Transverse colon (tissue), 4 donors: ENCODE results near the gene DLGAP1. TPM values are rescaled to one million over a fixed set of nuclear protein-coding genes. Genes with fewer than 3 reads are reported as not detected.

Source experiments
- DNase-seq: peaks from one replicate; pipeline ENCODE4 v3.0.0-alpha.2; 2019
- H3K27ac ChIP-seq, 4 donors: fragments of 200-600 bp; sonication (generic); 2 replicates each; pipeline ENCODE4 v1.5.1; 2016 to 2018; ENCODE audit warnings: inconsistent platforms in 4 of 4
- H3K27me3 ChIP-seq: fragments of 200-600 bp; sonication (generic); 2 replicates; pipeline ENCODE4 v1.5.1; 2017; ENCODE audit warnings: inconsistent platforms
- H3K36me3 ChIP-seq, 4 donors: fragments of 200-600 bp; sonication (generic); 2 replicates each; pipeline ENCODE4 v1.5.1; 2017 to 2019; ENCODE audit warnings: inconsistent platforms in 4 of 4
- H3K4me1 ChIP-seq, 4 donors: fragments of 200-600 bp; sonication (generic); 2 replicates each; pipeline ENCODE4 v1.5.1; 2017 to 2020; ENCODE audit warnings: inconsistent platforms in 4 of 4
- H3K4me3 ChIP-seq, 4 donors: fragments of 200-600 bp; sonication (generic); 1 replicate in 1 of 4; 2 replicates in 3 of 4; pipeline versions ENCODE4 v1.5.1 to v1.6.1; 2017 to 2019; ENCODE audit warnings: inconsistent platforms in 4 of 4
- H3K9me3 ChIP-seq, 2 donors: fragments of 200-600 bp; sonication (generic); 2 replicates each; pipeline ENCODE4 v1.5.1; 2017 to 2019; ENCODE audit warnings: inconsistent platforms in 2 of 2
- EP300 ChIP-seq: sonication (generic); formaldehyde crosslinking; IDR thresholded peaks from one replicate; pipeline ENCODE4 v1.6.1; 2017; ENCODE audit warnings: antibody characterized with exemption, low read depth
- POLR2A ChIP-seq: fragments of 450-650 bp; IDR thresholded peaks from one replicate; pipeline ENCODE4 v1.6.1; 2016; ENCODE audit warnings: antibody characterized with exemption, mild to moderate bottlenecking, moderate library complexity
- POLR2AphosphoS5 ChIP-seq, 3 donors: sonication (generic); formaldehyde crosslinking; IDR thresholded peaks; one replicate each; pipeline ENCODE4 v1.6.1; 2016; ENCODE audit warnings: antibody characterized with exemption in 3 of 3
- WGBS, 2 donors: methylation state at CpG; one replicate each; pipeline ENCODE4 v1.1.5; 2018; ENCODE audit warnings: low coverage in 1 of 2; 5-methylcytosine and 5-hydroxymethylcytosine counted together
- in situ Hi-C, 4 donors: fragments of 200-750 bp; cut with MboI; loops; one replicate each; pipeline versions ENCODE4 v1.15.0 to v1.15.1; 2017; ENCODE audit warnings: low sequenced_read_pairs in 3 of 4, low pct_ligation_motif_present in 1 of 4, low pct_unique_long_range_greater_than_20kb in 1 of 4
- intact Hi-C: fragments of 100-400 bp; cut with DNase I; formaldehyde crosslinking; loops from one replicate; pipeline ENCODE4 v1.15.1; 2023; ENCODE audit warnings: low total_unique reads
- total RNA-seq, 4 donors: library from RNA; depleted of rRNA; stranded (reverse); fragments of >200 nt; gene quantifications; one replicate each; pipeline ENCODE4 v1.1.0, GENCODE V29; 2016
- TF ChIP-seq, protein P1 (sequence below), 5 experiments: fragments of 200-600 bp in 3 of 5; fragments of 450-650 bp in 2 of 5; sonication (generic) in 3 of 5; IDR thresholded peaks; 1 replicate in 2 of 5; 2 replicates in 3 of 5; pipeline ENCODE4 v1.5.1; 2016 to 2017; ENCODE audit warnings: antibody characterized with exemption in 5 of 5, inconsistent platforms in 3 of 5, mild to moderate bottlenecking in 2 of 5, moderate library complexity in 1 of 5

DLGAP1 gene
- total RNA-seq, 4 donors from 2014 or later: 2.7 to 7.2 (median 3.3) TPM

DNA sequence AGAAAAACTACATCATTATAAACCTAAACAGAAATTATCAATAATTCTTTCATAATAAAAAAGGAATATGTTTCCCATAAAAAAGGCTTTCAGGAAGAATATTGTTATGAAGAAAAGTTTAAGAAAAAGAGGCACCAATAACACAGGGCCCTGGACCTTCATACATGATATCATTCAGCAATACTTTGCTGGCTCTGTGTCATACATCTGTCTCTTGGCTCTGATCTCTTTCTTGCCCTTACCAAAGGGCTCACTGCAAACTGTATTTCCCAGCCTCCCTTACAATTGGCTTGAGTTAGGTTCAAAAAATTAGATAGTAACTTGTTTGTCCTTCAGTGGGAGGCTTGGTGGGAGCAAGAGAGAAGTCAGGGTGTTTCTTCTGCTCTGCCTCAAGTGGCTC, 506.1 kb downstream of the DLGAP1 start:
- intact Hi-C loops (no loop called here), in situ Hi-C loops (no loop called here)
- no peaks in the 10 kb centered on the region for H3K9me3 ChIP-seq
- no peak overlapping the region for H3K27ac ChIP-seq
- DNase-seq: no peak
- no peaks in the 10 kb centered on the region for H3K36me3 ChIP-seq
- H3K27me3 ChIP-seq: no peaks in the 10 kb centered on the region
- H3K4me3 ChIP-seq: no peak overlapping the region
- TF ChIP-seq, protein P1, sequence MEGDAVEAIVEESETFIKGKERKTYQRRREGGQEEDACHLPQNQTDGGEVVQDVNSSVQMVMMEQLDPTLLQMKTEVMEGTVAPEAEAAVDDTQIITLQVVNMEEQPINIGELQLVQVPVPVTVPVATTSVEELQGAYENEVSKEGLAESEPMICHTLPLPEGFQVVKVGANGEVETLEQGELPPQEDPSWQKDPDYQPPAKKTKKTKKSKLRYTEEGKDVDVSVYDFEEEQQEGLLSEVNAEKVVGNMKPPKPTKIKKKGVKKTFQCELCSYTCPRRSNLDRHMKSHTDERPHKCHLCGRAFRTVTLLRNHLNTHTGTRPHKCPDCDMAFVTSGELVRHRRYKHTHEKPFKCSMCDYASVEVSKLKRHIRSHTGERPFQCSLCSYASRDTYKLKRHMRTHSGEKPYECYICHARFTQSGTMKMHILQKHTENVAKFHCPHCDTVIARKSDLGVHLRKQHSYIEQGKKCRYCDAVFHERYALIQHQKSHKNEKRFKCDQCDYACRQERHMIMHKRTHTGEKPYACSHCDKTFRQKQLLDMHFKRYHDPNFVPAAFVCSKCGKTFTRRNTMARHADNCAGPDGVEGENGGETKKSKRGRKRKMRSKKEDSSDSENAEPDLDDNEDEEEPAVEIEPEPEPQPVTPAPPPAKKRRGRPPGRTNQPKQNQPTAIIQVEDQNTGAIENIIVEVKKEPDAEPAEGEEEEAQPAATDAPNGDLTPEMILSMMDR (IDR thresholded peaks at IDR 0.05): no peak
- TF ChIP-seq POLR2AphosphoS5 (IDR thresholded peaks at IDR 0.05) (no peak), EP300 (no peak), POLR2A (no peak)
- H3K4me1 ChIP-seq: no peaks in the 10 kb centered on the region

DNA sequence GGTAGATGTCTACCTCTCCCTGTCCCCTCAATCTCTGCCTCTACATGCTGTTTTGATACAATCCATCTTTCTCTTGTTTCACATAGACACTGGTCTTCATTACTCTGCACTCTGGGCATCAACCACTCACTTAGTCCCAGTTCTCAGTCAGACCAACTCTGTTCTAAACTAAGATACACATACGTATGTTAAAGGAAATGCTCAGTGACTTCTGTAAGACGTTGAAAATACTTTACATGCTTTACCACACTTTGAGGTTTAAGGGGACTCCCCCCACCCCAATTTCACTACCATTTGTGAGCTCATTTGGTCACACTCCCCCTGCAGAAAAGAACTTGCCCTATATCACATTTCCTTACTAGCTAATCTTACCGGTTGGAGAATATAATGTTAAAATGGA, 507.7 kb downstream of the DLGAP1 start:
- 44 to 73% methylated on average over 3 of the region's 3 CpGs for WGBS, 2 donors
- intact Hi-C loops (no loop called here), in situ Hi-C loops (no loop called here)
- no peaks in the 10 kb centered on the region for H3K9me3 ChIP-seq
- TF ChIP-seq EP300: no peak
- TF ChIP-seq POLR2AphosphoS5 (IDR thresholded peaks at IDR 0.05): no peak
- TF ChIP-seq, protein P1 (IDR thresholded peaks at IDR 0.05): no peak
- TF ChIP-seq POLR2A: no peak
- DNase-seq: no peak
- H3K4me3 ChIP-seq: no peak overlapping the region
- H3K36me3 ChIP-seq: no peaks in the 10 kb centered on the region
- no peaks in the 10 kb centered on the region for H3K4me1 ChIP-seq
- H3K27me3 ChIP-seq: no peaks in the 10 kb centered on the region
- H3K27ac ChIP-seq: no peak overlapping the region

DNA sequence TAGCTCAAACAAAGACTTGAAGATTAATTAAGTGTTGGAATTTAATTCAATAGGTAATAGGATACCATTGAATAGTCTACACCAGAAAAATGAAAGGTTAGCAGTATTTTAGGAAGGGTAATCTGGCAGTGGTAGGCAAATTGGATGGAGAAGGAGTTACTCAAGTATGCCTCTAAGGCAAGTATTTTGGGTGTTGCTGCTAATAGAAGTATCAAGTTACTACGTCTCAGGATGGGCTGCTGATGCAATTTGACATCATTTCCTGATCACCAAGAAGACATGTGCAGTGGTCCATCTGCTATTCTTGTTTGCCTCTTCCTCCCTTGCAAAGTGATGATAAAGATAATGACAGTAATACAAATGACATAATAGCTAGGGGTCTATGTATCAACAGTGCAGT, 519.8 kb downstream of the DLGAP1 start:
- TF ChIP-seq POLR2A: no peak
- TF ChIP-seq, protein P1 (IDR thresholded peaks at IDR 0.05): no peak
- no peak for TF ChIP-seq EP300
- TF ChIP-seq POLR2AphosphoS5 (IDR thresholded peaks at IDR 0.05): no peak
- H3K4me1 ChIP-seq: no peaks in the 10 kb centered on the region
- intact Hi-C loops: no loop called here
- WGBS, 2 donors: 43 to 46% methylated on average over 1 of the region's 1 CpG
- H3K4me3 ChIP-seq: no peak overlapping the region
- no peaks in the 10 kb centered on the region for H3K36me3 ChIP-seq
- no peaks in the 10 kb centered on the region for H3K27me3 ChIP-seq
- H3K27ac ChIP-seq: no peak overlapping the region
- in situ Hi-C loops: no loop called here
- DNase-seq: no peak
- H3K9me3 ChIP-seq: no peaks in the 10 kb centered on the region

DNA sequence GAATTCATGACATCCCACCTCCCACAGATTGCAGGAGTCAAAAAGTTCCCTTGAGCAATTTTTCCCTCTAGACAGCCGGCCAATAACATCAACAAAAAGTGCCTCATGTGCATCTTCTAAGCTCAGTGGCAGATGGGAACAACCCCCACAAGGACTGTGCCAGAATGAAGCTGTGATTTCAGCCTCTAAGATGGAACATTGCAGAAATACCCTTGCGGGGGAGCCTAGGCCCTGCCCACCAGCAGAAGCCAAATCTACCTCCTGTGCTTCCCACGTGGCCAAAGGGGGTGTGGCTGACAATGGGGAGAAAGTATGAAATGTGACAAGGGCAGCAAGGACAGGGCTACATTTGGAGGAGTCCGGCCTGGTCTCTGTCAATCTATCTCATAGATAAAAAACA, 522.8 kb downstream of the DLGAP1 start:
- Histone ChIP-seq H3K9me3 (no peaks in the 10 kb centered on the region), H3K36me3 (no peaks in the 10 kb centered on the region), H3K4me1 (no peaks in the 10 kb centered on the region), H3K27me3 (no peaks in the 10 kb centered on the region), H3K27ac (no peak overlapping the region), H3K4me3 (no peak overlapping the region)
- WGBS, 2 donors: 73 to 80% methylated on average over 2 to 3 of the region's 4 CpGs
- in situ Hi-C loops (no loop called here), intact Hi-C loops (no loop called here)
- TF ChIP-seq POLR2AphosphoS5 (IDR thresholded peaks at IDR 0.05) (no peak), POLR2A (no peak), EP300 (no peak)
- TF ChIP-seq, protein P1 (IDR thresholded peaks at IDR 0.05): no peak
- DNase-seq: no peak
